ENCODE results near the gene EEF1E1.

EEF1E1 gene

GRCh38 chr6:8087870-8088754 is 14.2 kb downstream of the EEF1E1 start:
- DNase-seq (ENCODE audit: low read depth): no peak

- no peak for DNase-seq (ENCODE audit: low read depth)
These were observed 15.5 kb downstream of the EEF1E1 start for GRCh38 chr6:8086755-8087306.

GRCh38 chr6:8085053-8085511 is 17.3 kb downstream of the EEF1E1 start:
- DNase-seq (ENCODE audit: low read depth): no peak

GRCh38 chr6:8084586-8084985 is 17.8 kb downstream of the EEF1E1 start:
- DNase-seq (ENCODE audit: low read depth): no peak

GRCh38 chr6:8082954-8083858 is 19.1 kb downstream of the EEF1E1 start:
- DNase-seq (ENCODE audit: low read depth): no peak

GRCh38 chr6:8082572-8082953 is 19.8 kb downstream of the EEF1E1 start:
- DNase-seq (ENCODE audit: low read depth): no peak

GRCh38 chr6:8080362-8081151 is 21.8 kb downstream of the EEF1E1 start:
- DNase-seq (ENCODE audit: low read depth): no peak

GRCh38 chr6:8079126-8079525 is 23.2 kb downstream of the EEF1E1 start:
- no peak for DNase-seq (ENCODE audit: low read depth)

- DNase-seq (ENCODE audit: low read depth): no peak
These were observed 24.4 kb downstream of the EEF1E1 start for GRCh38 chr6:8077991-8078390.

- no peak for DNase-seq (ENCODE audit: low read depth)
These were observed 26.6 kb downstream of the EEF1E1 start for GRCh38 chr6:8075704-8076103.

GRCh38 chr6:8075185-8075584 is 27.2 kb downstream of the EEF1E1 start:
- no peak for DNase-seq (ENCODE audit: low read depth)

- no peak for DNase-seq (ENCODE audit: low read depth)
These were observed 28.1 kb downstream of the EEF1E1 start for GRCh38 chr6:8074213-8074612.

- DNase-seq (ENCODE audit: low read depth): no peak
These were observed 28.6 kb downstream of the EEF1E1 start for GRCh38 chr6:8073758-8074157.

GRCh38 chr6:8070718-8071117 is 31.6 kb downstream of the EEF1E1 start:
- DNase-seq (ENCODE audit: low read depth): no peak

GRCh38 chr6:8069631-8070284 is 32.6 kb downstream of the EEF1E1 start:
- no peak for DNase-seq (ENCODE audit: low read depth)

GRCh38 chr6:8069151-8069550 is 33.2 kb downstream of the EEF1E1 start:
- DNase-seq (ENCODE audit: low read depth): no peak

GRCh38 chr6:8066108-8066507 is 36.2 kb downstream of the EEF1E1 start:
- DNase-seq (ENCODE audit: low read depth): no peak

GRCh38 chr6:8065519-8065911 is 36.8 kb downstream of the EEF1E1 start:
- DNase-seq (ENCODE audit: low read depth): no peak

GRCh38 chr6:8064638-8065518 is 37.5 kb downstream of the EEF1E1 start:
- DNase-seq (ENCODE audit: low read depth): no peak

Measured in stimulated activated CD8-positive, alpha-beta memory T cell treated with anti-CD3 and anti-CD28 coated beads, Interleukin-15, amount 100 ng/mL, for 1 hour (primary cell).